Tibial artery (tissue), 4 donors: ENCODE data around the gene KCNN3.

ENCODE experiments used
- DNase-seq, 2 donors: peaks; one replicate each; pipeline ENCODE4 v3.0.0-alpha.2; 2019
- H3K27ac ChIP-seq, 2 donors: fragments of 200-600 bp; sonication (generic) in 1 of 2; 1 replicate in 1 of 2; 2 replicates in 1 of 2; pipeline ENCODE4 v1.5.1; 2018 to 2019; ENCODE audit warnings: mild to moderate bottlenecking in 1 of 2
- H3K27me3 ChIP-seq, 2 donors: fragments of 200-600 bp; sonication (generic) in 1 of 2; one replicate each; pipeline versions ENCODE4 v1.5.1 to v1.6.0; 2016 to 2019
- H3K36me3 ChIP-seq, 3 donors: fragments of 200-600 bp; sonication (generic) in 2 of 3; one replicate each; pipeline ENCODE4 v1.5.1; 2016 to 2019; ENCODE audit warnings: mild to moderate bottlenecking in 2 of 3
- H3K4me1 ChIP-seq, 4 donors: fragments of 200-600 bp; sonication (generic) in 2 of 4; 1 replicate in 3 of 4; 2 replicates in 1 of 4; pipeline ENCODE4 v1.5.1; 2016 to 2019
- H3K4me3 ChIP-seq, 2 donors: fragments of 200-600 bp; sonication (generic) in 1 of 2; 1 replicate in 1 of 2; 2 replicates in 1 of 2; pipeline ENCODE4 v1.5.1; 2018 to 2019; ENCODE audit warnings: mild to moderate bottlenecking in 2 of 2
- H3K9me3 ChIP-seq, 3 donors: fragments of 200-600 bp; sonication (generic) in 1 of 3; one replicate each; pipeline ENCODE4 v1.5.1; 2016 to 2019
- CTCF ChIP-seq, 2 experiments: fragments of 200-600 bp in 1 of 2; fragments of 450-650 bp in 1 of 2; IDR thresholded peaks; one replicate each; pipeline ENCODE4 v1.5.1; 2017 to 2019; ENCODE audit warnings: antibody characterized with exemption in 2 of 2, mild to moderate bottlenecking in 1 of 2, moderate library complexity in 1 of 2
- intact Hi-C: fragments of 100-400 bp; cut with DNase I; formaldehyde crosslinking; loops from one replicate; pipeline ENCODE4 v1.15.0; 2023; ENCODE audit warnings: low total_unique reads

KCNN3 gene

DNA sequence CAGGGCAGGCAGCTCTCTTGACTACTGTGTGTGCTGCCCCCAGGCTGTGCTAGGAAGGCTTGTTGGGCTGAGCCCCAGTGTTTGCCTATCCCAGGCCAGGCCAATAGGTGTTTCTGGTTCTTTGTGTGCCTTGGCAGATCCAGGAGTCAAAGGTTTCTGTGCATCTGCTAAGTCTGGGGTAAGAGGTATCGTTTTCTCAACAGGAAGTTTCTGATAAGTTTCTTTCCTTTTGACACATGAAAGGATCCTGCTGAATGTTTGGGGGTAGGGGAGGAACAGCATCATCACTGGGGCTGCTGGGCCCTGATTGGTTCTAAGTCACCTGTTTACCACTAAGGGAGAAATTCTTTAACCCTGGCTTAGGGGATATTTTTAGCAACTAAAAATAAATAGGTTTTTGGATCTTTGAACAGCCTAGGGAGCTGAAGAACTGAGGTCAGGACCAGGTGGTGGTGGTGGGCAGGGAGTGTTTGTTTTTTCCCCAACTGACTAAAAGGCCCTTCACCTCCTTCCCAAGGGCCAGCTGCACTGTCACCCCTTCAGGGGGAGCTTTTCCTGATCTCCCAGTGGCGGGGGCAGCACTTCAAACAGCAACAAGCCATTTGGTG is 85.1 kb downstream of the KCNN3 start:
- Histone ChIP-seq H3K27ac (no peak overlapping the region), H3K4me1 (no peaks in the 10 kb centered on the region), H3K36me3 (no peaks in the 10 kb centered on the region), H3K4me3 (no peak overlapping the region), H3K9me3 (no peaks in the 10 kb centered on the region), H3K27me3 (peaks cover 0 to 21% of the 10 kb centered on the region in 2 donors)
- intact Hi-C loops, result no loop called here
- TF ChIP-seq CTCF (IDR thresholded peaks at IDR 0.05), result no peak
- DNase-seq, result peak in 1 of 2 donors; percentile 40

DNA sequence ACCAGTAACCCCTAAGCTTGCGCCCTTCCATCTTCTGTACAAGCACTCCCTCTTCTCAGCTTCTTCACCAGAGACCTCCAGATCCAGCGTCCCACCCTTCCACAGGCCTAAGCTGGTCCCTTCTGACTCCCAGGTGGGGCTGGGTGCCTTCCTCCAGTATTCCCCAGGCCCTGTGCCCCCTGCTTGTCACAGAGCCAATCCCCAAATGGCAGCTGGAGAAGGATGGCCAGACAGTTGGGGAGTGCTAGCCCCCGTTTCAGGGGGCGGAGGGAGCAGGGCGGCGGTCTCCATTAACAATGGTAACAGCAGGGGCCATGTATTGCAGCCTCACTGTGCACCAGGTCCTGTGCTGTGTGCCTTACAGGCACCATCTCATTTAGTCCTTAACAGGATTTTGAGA is 85.7 kb downstream of the KCNN3 start:
- H3K4me1 ChIP-seq, result no peaks in the 10 kb centered on the region
- no peaks in the 10 kb centered on the region for H3K36me3 ChIP-seq
- peaks cover 0 to 2% (median 0%) of the 10 kb centered on the region in 3 donors for H3K9me3 ChIP-seq
- no peak overlapping the region for H3K4me3 ChIP-seq
- no peak for DNase-seq
- H3K27me3 ChIP-seq, result peaks cover 0 to 18% of the 10 kb centered on the region in 2 donors
- no peak for TF ChIP-seq CTCF (IDR thresholded peaks at IDR 0.05)
- intact Hi-C loops, result no loop called here
- H3K27ac ChIP-seq, result no peak overlapping the region

DNA sequence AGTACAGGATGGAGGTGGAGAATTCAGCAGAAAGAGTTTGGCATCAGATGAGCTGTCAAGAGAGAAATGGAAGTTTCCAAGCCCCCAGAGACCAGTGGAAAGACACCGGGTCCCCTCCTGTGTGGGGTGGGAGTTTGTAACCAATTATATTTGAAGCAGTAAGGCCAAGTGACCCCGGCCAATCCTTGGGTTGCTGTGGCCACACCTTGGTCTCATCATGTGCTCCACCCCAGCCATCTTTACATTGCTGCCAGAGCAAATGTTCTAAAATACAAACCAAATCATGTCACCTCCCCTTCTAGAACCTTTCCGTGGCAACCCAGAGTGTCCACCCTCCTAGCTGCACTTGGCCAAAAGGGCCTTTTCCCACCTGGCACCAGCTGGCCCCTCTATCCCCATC is 86.1 kb downstream of the KCNN3 start:
- Histone ChIP-seq H3K9me3 (peaks cover 0 to 6% (median 4%) of the 10 kb centered on the region in 3 donors), H3K27ac (no peak overlapping the region), H3K4me3 (no peak overlapping the region), H3K36me3 (no peaks in the 10 kb centered on the region), H3K4me1 (no peaks in the 10 kb centered on the region), H3K27me3 (peaks cover 0 to 14% of the 10 kb centered on the region in 2 donors)
- no peak for DNase-seq
- no peak for TF ChIP-seq CTCF (IDR thresholded peaks at IDR 0.05)
- intact Hi-C loops, result no loop called here

- intact Hi-C loops, result no loop called here
- Histone ChIP-seq H3K27ac (no peak overlapping the region), H3K4me3 (no peak overlapping the region), H3K9me3 (peaks cover 0 to 11% (median 4%) of the 10 kb centered on the region in 3 donors), H3K4me1 (no peaks in the 10 kb centered on the region), H3K36me3 (no peaks in the 10 kb centered on the region), H3K27me3 (peaks cover 0 to 12% of the 10 kb centered on the region in 2 donors)
- no peak for TF ChIP-seq CTCF (IDR thresholded peaks at IDR 0.05)
- DNase-seq, result no peak
These were observed 89.5 kb downstream of the KCNN3 start for GRCh38 chr1:154780541-154780940.

GRCh38 chr1:154779551-154780189 is 90.4 kb downstream of the KCNN3 start:
- peak in 1 of 2 donors; percentile 5 for DNase-seq
- Histone ChIP-seq H3K4me1 (no peaks in the 10 kb centered on the region), H3K27ac (no peak overlapping the region), H3K4me3 (no peak overlapping the region), H3K27me3 (peaks cover 0 to 12% of the 10 kb centered on the region in 2 donors), H3K9me3 (peaks cover 0 to 11% (median 4%) of the 10 kb centered on the region in 3 donors), H3K36me3 (no peaks in the 10 kb centered on the region)
- TF ChIP-seq CTCF (IDR thresholded peaks at IDR 0.05), result no peak
- intact Hi-C loops, result no loop called here
